IPS DF 4.7 (cell line): ENCODE data around the gene DPEP2NB.
"Not testable (repeated sequence)": the region's sequence is repeated elsewhere in the genome, so short reads cannot be mapped to it uniquely, and the experiment has no call there.

Source experiments
- DNase-seq: peaks from one replicate; pipeline ENCODE4 v3.0.0-alpha.2; 2013; ENCODE audit warnings: low spot score; ENCODE audit errors: extremely low read depth

DPEP2NB gene

DNA sequence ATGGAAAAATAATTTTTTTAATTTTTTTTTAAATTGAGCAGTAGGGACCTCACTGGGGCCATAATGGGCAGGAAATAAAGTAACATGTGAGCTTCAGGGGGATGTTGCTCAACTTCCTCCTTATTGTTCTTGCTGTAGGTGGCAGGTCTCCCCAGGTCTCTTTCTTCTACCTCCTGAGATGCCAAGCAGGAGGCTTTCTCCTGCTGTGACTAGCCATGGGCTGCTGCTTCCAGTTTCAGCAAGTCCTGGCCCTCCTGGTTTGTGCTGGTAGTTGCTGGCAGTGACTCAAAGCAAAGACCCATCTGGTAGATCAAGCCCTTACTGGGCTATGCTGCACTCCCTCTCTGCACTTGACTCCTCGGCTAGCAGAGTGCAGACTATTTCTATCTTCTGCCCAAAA, 2.3 kb downstream of the DPEP2NB start:
- no peak for DNase-seq

DNA sequence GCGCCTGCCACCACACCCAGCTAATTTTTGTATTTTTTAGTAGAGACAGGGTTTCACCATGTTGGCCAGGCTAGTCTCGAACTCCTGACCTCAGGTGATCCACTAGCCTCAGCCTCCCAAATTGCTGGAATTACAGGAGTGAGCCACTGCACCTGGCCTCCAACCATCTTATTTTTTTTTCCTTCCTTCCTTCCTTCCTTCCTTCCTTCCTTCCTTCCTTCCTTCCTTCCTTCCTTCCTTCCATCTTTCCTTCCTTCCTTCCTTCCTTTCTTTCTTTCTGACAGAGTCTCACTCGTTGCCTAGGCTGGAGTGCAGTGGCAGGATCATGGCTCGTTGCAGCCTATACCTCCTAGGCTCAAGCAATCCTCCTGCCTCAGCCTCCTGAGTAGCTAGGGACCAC, 5.8 kb downstream of the DPEP2NB start:
- DNase-seq, result not testable (repeated sequence)

DNA sequence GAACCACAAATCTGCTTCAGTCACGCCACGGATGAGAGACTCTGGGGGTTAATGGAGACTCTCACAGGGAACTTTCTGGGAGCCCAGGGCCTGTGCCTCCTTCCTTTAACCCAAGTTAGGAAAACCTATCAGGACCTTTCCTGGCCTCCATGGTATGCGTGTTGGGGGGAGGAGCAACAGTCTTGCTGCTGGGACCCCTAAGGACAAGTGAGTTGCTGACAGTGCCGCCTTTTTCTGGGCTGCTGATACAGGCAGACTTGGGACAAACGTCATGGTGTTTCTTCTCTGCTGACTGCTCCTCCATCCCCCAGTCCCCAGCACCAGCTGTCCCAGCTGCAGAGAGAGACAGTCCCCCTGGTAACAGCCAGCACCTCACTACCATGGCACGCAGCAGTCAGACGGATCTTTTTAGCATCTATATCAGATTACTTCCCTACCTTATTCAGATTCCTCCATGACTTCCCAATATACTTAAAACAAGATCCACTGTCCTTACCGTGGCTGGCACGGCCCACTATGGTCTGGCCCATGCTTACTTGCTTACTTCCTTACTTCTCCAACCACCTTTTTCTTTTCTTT, 6.5 kb downstream of the DPEP2NB start:
- no peak for DNase-seq

DNA sequence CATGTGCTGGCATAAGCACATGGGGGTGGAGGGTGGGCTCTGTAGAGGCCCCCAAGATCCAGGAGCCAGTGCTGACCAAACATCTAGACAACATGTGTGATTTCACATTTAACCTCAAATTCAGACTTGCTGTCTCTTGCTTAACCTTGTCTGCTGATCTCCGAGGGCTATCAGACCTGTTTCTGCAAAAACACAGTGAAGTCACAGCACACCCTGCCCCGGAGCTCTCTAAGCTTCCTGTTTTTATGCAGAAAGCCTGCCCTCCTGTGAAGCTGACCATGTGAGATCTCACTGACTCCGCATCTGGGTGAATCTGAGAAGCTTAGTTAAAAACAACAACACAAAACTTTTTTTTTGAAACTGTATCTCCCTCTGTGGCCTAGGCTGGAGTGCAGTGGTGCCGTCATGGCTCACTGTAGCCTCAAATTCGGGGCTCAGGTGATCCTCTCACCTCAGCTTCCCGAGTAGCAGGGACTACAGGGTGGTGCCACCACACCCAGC, 9.9 kb downstream of the DPEP2NB start:
- DNase-seq, result no peak

DNA sequence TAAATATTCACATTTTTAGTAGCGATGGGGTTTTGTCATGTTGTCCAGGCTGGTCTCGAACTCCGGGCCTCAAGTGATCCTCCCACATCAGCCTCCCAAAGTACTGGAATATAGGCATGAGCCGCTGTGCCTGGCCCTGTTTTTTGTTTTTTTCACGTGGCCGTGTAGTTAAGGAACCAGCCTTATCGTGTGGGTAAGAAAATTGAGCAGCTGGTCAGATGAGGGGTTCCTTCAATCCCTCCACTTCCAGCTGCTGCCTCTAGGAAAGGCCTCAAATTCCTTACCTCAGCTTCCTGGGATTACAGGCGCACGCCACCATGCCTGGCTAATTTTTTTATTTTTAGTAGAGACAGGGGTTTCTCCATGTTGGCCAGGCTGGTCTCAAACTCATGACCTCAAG, 10.5 kb downstream of the DPEP2NB start:
- DNase-seq, result no peak

DNA sequence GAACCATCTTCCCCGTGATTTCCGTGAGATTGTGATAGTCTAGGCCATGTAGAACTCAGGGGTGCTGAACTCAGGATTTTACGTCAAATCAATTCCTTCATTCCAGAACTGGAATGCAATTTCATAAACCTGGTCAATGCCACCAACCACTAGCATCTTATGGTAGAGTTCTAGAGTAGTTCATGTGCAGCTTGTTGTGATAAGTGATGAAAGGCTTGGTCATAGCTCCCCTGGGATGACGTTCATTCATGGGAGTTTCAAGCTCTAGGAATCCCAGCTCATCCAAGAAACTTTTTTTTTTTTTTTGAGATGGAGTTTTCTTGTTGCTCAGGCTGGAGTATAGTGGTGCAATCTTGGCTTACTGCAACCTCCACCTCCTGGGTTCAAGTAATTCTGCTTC, 12.7 kb downstream of the DPEP2NB start:
- no peak for DNase-seq

DNA sequence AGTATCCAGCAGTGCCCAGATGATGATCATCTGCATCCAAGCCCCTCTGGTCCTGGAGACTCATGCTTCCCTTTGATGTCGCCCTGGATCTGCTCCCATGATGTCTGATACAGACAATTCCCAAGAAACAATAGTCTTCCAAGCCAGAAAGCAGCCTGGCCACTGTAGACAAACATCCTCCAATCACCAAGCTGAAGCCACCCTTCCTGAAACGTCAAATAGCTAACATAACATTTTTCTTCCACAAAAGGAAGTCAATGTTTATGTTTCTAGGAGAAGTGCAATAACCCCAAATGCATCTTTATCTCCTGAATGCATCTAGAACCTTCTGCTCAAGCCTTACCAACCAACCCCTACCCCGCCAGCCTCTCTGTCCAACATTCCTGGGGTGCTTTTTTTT, 15.3 kb downstream of the DPEP2NB start:
- no peak for DNase-seq

DNA sequence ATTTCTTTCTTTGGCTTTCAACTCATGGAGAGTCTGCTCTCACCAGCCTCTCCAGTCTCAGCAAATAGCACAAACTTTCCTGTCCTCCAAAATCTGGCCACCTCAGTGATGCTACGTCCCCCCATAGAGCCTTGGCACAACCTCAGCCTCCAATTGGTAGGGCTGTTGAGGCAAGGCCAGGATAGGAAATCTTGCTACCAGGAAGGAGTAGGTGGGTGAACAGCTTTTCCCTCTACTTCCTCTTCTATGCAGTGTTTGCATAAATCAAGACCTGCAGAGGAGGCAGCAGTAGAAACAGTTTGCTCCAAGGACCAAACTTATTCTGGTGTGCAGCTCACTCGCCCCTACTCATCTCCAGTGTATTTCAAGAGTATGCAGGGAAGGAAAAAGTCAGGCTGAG, 15.7 kb downstream of the DPEP2NB start:
- no peak for DNase-seq

DNA sequence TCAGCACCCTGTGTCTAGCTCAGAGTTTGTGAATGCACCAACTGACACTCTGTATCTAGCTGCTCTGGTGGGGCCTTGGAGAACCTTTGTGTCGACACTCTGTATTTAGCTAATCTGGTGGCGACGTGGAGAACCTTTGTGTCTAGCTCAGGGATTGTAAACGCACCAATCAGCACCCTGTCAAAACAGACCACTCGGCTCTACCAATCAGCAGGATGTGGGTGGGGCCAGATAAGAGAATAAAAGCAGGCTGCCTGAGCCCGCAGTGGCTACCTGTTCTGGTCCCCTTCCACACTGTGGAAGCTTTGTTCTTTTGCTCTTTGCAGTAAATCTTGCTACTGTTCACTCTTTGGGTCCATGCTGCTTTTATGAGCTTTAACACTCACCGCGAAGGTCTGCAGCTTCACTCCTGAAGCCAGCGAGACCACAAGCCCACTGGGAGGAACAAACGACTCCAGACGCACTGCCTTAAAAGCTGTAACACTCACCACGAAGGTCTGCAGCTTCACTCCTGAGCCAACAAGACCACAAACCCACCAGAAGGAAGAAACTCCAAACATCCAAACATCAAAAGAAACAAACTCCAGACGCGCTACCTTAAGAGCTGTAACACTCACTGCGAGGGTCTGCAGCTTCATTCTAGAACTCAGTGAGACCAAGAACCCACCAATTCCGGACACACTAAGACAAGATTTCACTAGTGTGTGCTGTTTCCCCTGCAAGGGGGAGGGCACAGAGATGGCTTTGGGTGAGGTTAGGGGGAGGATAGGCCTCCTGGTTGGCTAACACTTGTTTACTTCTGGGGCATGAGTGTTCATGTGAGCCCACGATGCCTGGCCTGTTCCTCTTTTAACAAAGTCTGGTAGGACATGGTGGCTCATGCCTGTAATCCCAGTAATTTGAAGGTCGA, 16.7 kb downstream of the DPEP2NB start, which contains the start of gene DPEP2:
Gene DPEP2, minus strand, starts transcription at position 706 of the 910 bp plus-strand sequence. CDS start 6,272 bp downstream, outside the sequence.
- DNase-seq, result not testable (repeated sequence)

DNA sequence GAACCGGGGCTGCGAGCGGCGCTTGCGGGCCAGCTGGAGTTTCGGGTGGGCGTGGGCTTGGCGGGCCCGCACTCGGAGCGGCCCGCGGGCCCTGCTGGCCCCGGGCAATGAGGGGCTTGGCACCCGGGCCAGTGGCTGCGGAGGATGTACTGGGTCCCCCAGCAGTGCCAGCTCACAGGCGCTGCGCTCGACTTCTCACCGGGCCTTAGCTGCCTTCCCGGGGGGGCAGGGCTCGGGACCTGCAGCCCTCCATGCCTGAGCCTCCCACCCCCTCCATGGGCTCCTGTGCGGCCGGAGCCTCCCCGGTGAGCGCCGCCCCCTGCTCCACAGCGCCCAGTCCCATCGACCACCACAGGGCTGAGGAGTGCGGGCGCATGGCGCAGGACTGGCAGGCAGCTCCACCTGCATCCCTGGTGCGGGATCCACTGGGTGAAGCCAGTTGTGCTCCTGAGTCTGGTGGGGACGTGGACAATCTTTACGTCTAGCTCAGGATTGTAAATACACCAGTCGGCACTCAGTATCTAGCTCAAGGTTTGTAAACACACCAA, 17.4 kb downstream of the DPEP2NB start:
- DNase-seq, result not testable (repeated sequence)

DNA sequence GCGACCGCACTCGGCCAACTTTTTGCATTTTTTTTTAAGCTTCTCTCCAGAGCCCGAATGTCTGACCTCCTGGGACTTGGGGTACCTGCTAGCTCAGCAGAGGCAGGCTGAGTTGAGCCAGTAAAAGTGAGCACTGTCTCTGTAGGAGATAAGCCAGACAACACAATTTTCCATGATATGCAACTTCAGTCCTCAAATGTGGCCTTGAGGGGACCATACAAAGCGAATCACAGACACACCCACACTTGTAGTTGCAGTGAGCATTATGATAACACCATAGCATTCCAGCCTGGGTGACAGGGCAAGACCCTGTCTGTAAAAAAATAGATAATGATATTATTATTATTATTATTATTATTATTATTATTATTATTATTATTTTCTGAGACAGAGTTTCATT, 19.0 kb downstream of the DPEP2NB start:
- no peak for DNase-seq

DNA sequence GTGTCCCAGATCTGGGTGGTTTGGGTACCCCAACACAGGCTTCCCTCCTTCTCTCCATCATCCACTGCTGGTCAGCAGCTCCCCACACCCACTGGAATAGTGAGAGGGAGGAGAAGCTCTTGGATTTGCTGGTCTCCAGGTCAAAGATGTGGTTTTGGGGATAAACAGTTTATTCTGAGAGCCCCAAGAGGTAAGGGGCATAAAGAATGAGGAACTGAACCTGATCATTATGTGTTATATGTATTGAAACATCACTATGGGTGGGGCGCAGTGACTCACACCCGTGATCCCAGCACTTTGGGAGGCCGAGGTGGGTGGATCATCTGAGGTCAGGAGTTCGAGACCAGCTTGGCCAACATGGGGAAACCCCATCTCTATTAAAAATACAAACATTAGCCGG, 20.3 kb downstream of the DPEP2NB start:
- no peak for DNase-seq

DNA sequence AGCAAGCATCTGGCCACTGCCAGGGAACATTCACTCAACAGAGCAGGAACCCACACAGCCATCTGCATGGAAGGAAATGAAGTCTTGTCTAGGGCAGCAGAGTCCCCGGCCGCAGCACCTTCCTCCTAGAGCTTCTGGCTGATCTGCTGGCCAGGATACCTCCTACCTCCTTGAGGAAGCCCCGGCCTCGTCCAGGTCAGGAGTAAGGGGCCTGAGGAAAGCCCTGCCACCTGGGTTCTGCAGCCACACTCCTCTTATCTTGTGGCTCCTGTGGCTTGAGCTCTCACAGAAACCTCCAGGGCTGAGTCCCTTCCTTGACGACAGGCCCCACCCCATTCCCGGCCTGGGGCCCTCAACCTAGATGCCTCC, 21.7 kb downstream of the DPEP2NB start:
- DNase-seq, result not testable (repeated sequence)

DNA sequence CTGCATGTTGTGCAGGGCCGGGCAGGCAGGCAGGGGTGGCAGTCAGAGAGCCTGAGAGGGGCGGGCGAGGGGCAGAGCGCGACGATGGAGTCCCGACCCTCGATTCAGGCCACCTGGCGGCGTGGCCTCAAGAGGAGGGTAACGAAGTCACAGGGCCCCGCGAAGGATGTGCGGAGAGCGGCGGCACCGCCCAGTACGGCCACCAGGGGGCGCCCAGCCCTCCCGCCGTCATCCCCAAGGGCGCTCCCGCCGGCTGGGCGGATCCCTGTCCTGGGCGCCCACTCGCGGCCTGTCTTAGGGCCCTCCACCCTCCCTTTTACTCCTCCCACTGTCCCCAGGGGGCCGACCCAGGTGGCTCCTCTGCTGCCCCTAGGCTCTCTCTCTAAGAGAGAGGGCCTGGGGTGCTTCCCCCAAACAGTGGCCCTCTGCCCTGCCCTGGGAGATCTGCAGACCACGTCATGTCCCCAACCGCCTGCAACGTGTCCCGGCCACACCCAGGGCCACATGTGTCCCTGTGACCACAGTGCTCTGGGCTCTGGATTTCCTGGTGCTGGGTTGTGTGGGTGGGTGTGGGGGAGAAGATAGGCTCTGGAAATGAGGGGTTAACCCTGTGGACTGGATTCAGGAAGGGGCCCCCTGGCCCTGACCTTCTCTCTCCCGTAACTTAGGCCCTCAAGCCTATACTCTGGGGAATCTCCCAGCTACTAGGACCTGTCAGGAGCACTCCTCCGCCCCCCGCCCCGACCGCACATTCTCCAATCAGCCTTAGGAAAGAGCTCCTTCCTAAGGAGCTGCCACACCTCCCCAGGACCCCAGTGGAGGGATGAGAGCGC, 22.3 kb downstream of the DPEP2NB start:
- no peak for DNase-seq

DNA sequence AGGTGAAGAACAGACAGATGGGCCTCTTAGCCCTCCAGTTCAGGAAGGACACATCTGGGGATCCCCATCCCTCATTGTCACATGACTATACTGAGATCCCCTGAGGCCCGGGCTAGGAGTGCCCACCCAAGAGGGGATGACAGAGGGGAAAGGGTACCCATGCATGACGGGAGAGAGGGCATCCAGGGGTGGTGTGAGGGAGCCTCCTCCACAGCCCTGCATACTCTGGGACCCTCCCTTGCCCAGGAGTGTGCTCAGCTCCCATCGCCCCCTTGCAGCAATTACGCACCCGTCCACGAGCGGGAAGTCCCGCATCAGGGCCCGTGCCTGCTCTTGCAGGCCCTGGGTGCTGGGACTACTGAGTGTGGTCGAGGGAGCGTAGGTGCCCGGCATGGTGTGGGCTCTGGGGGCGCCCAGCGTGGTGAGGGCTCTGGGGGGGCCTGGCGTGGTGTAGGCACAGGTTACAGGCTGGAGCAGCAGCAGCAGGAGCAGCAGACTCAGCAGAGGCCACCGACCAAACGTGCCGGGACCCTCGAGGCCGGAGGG, 23.0 kb downstream of the DPEP2NB start:
- no peak for DNase-seq

DNA sequence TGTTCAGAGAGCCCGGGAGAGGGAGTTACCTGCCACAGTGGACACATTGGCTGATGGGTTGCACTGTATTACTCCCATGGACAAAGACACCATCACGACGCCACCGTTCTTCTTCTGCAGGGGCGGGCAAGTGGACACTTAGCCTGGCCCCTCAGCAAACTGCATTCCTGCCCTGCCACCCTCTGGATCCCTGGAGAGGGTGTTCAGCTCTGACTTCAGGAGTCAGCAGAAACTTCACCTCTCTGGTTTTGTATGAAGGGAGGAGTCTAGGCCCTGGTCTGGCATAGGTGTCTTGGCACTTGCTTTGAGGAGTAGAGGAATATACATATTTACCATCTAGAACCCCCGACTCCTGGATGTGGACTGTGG, 25.7 kb downstream of the DPEP2NB start:
- DNase-seq, result no peak

DNA sequence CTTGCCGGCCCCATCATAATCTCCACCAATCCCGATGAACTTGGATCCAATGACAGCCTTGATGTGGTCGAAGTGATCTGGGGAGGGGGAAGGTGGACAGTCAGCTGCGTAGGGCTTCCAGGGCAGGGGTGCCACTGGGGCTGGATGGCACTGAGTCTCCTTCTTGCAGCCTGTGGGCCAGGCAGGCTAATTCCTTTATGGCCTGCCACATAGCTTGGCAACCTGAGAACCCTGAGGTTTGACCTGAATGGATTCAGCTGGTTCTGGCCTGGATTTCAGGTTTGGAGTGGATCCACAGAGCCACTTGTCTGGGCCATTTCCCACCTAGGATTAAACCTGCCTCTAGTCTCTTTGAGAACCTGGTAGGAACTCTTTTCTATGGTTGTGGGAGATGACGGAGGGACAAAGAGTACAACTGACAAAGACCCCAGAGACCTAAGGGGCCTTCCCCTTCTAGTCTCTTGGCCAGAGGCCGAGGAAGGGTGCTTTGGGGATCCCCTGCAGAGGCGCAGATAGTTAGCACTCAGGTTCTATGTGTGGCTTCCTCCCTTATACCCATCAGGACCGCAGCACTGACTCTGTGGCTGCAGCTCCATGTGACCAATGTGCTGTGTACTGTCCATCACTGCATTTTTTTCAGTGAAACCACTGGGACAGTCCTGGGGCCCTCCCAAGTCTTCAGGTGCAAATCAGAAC, 26.2 kb downstream of the DPEP2NB start:
- no peak for DNase-seq

DNA sequence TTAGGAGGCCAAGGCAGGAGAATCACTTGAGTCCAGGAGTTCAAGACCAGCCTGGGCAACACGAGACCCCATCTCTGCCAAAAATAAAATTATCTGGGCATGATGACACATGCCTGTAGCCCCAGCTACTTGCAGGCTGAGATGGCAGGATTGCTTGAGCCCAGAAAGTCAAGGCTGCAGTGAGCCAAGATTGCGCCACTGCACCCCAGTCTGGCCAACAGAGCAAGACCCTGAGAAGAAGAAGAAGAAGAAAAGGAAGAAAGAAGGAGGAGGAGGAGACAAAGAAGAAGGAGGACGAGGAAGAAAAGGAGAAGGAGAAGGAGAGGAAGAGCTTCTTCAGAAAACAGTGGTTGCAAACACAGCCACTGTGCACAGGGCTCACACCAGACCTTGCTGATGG, 27.0 kb downstream of the DPEP2NB start:
- DNase-seq, result no peak

DNA sequence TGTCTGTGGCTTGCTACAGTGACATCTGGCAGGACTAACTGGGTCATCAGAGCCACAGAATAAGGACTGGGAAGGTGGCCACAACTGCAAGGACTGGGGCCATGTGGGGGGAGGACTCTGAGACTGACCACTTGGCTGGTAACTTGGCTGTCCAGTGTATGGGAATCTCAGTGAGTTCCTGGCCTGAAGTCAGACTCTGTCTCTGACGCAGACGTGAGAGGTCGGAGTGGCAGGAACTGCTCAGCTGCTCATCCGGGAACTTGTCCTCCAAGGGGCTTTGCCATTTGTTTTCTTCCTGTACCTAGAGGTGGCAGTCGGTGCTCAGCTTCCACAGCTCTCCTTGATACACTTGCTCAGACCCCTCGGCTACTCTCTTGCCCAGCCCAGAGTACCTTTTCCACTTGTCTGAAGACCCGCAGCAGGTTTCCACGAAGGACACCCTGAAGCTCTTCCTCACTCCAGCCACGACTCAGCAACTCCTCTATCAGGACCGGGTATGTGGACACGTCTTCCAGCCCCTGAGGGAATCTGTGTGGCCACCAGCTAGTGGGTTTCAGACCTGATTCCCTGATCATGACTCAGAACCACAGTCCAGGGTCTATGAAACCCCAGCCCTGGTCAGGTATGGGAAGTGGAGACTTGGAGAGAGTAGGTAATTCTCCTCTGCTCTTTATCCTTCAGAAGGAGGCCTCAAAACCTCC, 28.1 kb downstream of the DPEP2NB start:
- no peak for DNase-seq

DNA sequence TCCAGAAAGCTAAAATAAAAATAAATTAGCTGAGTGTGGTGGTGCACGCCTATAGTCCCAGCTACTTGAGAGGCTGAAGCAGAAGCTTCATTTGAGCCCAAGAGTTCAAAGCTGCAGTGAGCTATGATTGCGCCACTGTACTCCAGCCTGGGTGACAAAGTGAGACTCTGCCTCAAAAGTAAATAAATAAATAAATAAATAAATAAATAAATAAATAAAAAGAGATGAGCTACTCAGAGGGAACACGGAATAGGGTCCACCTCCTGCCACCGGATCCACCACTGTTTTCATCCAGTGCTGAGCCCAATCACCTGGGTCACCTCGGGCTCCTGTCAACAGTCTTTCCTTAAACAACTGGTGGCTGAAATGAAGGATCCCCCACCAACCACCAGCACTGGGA, 28.8 kb downstream of the DPEP2NB start:
- DNase-seq, result no peak
